K562 (cell line): Measurements from ENCODE around the gene ZNF66. TPM values are rescaled to one million over a fixed set of nuclear protein-coding genes. Genes with fewer than 3 reads are reported as not detected.
A peak's percentile ranks its signal among the peaks of the same experiment; 100 is the strongest.

Experiments used
- ADNP ChIP-seq: fragments of 200-800 bp; sonication (Bioruptor generic); IDR thresholded peaks from 2 replicates; pipeline ENCODE4 v1.6.1; 2016; ENCODE audit warnings: missing genetic modification characterization, missing compliant biosample characterization
- CBFA2T2 ChIP-seq: fragments of 450-650 bp; conservative IDR thresholded peaks from 2 replicates; pipeline ENCODE4 v1.6.1; 2017; ENCODE audit warnings: mild to moderate bottlenecking
- CBX3 ChIP-seq, 2 experiments: IDR thresholded peaks; 1 replicate in 1 of 2; 2 replicates in 1 of 2; pipeline ENCODE4 v1.6.1; 2012; ENCODE audit warnings: inconsistent platforms in 2 of 2, low read length in 2 of 2, borderline replicate concordance in 1 of 2, control low read depth in 1 of 2
- CHD2 ChIP-seq: IDR thresholded peaks from 2 replicates; pipeline ENCODE4 v1.6.1; 2011; ENCODE audit warnings: low read depth, low read length
- CLOCK ChIP-seq: fragments of 250-450 bp; sonication (Bioruptor Pico); IDR thresholded peaks from 2 replicates; pipeline ENCODE4 v1.4.0; 2020; ENCODE audit warnings: mild to moderate bottlenecking, moderate library complexity, borderline replicate concordance
- GABPB1 ChIP-seq: sonication (generic); formaldehyde crosslinking; IDR thresholded peaks from 2 replicates; pipeline ENCODE4 v1.8.0; 2022; ENCODE audit warnings: mild to moderate bottlenecking, missing genetic modification reagents
- HDAC1 ChIP-seq, 2 experiments: fragments of 450-650 bp; IDR thresholded peaks; 2 replicates each; pipeline ENCODE4 v1.6.1; 2016 to 2017; ENCODE audit warnings: inconsistent platforms in 1 of 2, mild to moderate bottlenecking in 1 of 2, moderate library complexity in 1 of 2
- HOMEZ ChIP-seq: fragments of 250-450 bp; sonication (Bioruptor Pico); IDR thresholded peaks from 2 replicates; pipeline ENCODE4 v1.4.0; 2020; ENCODE audit warnings: mild to moderate bottlenecking, moderate library complexity
- ILF3 ChIP-seq: fragments of 450-650 bp; IDR thresholded peaks from 2 replicates; pipeline ENCODE4 v1.6.1; 2018; ENCODE audit warnings: antibody characterized with exemption, mild to moderate bottlenecking, moderate library complexity, borderline replicate concordance
- KAT7 ChIP-seq: sonication (generic); formaldehyde crosslinking; IDR thresholded peaks from 2 replicates; pipeline ENCODE4 v1.8.0; 2022; ENCODE audit warnings: missing genetic modification reagents, mild to moderate bottlenecking, borderline replicate concordance
- NBN ChIP-seq: fragments of 450-650 bp; IDR thresholded peaks from 2 replicates; pipeline ENCODE4 v1.6.1; 2016; ENCODE audit warnings: low read depth, mild to moderate bottlenecking
- PRDM10 ChIP-seq: fragments of 450-650 bp; IDR thresholded peaks from 2 replicates; pipeline ENCODE4 v1.6.1; 2018; ENCODE audit not compliant: partially characterized antibody
- RBFOX2 ChIP-seq: fragments of 200-400 bp; formaldehyde crosslinking; IDR thresholded peaks from 2 replicates; pipeline ENCODE4 v1.6.1; 2017; ENCODE audit warnings: low read depth, mild to moderate bottlenecking, low read length, moderate library complexity
- SMARCB1 ChIP-seq: IDR thresholded peaks from 2 replicates; pipeline ENCODE4 v1.6.1; 2011; ENCODE audit warnings: improper control_type of control experiment, low read depth; ENCODE audit not compliant: insufficient read length
- SRSF7 ChIP-seq: fragments of 200-400 bp; formaldehyde crosslinking; optimal IDR thresholded peaks from 2 replicates; pipeline ENCODE3; 2017; ENCODE audit warnings: mild to moderate bottlenecking, low read depth, low read length
- STAT5B ChIP-seq: fragments of 250-450 bp; sonication (Bioruptor Pico); IDR thresholded peaks from 2 replicates; pipeline ENCODE4 v1.8.0; 2021; ENCODE audit warnings: mild to moderate bottlenecking, inconsistent platforms
- TAF9B ChIP-seq: fragments of 450-650 bp; IDR thresholded peaks from 2 replicates; pipeline ENCODE4 v1.6.1; 2018; ENCODE audit warnings: mild to moderate bottlenecking; ENCODE audit not compliant: partially characterized antibody
- polyA plus RNA-seq, 8 experiments: library from polyadenylated mRNA; depleted of rRNA in 4 of 8; stranded (reverse) in 5 of 8; unstranded in 3 of 8; fragments of >200 nt; fragmentation: Nextera tagmentation in 2 of 8; fragmentation: Illumina TruSeq in 1 of 8; extraction: Ambion mirVana in 2 of 8; extraction: Trizol in 1 of 8; gene quantifications; 2 replicates each; pipeline versions ENCODE4 v1.2.1 to v1.2.3, GENCODE V29; 2011 to 2014; ENCODE audit warnings: inconsistent platforms in 1 of 8, missing spikeins in 1 of 8
- total RNA-seq, 7 experiments: library from RNA; depleted of rRNA in 6 of 7; stranded (reverse); fragments of >200 nt in 6 of 7; fragmentation: Illumina TruSeq in 2 of 7; extraction: Trizol in 2 of 7; gene quantifications; 2 replicates each; pipeline versions ENCODE4 v1.2.1 to v1.2.3, GENCODE V29; 2011 to 2021; ENCODE audit warnings: low replicate concordance in 1 of 7

Gene ZNF66
- total and polyA plus RNA-seq, 9 of the 15 experiments (the other 6 are each of a cell fraction or from before 2014, with no cell fraction given), result 0.13 to 2.7 (median 1.6) TPM

GRCh38 chr19:20776083-20777076, at the start of gene ZNF66 (continued):
- no peak for TF ChIP-seq CLOCK (CRISPR knock-in tag)
- no peak for TF ChIP-seq PRDM10
- no peak for TF ChIP-seq ADNP
- TF ChIP-seq CBX3 (IDR thresholded peaks at IDR 0.05; ENCODE audit: borderline replicate concordance in 1 of 2, low read length in 2 of 2), result no peak
- no peak for TF ChIP-seq STAT5B (CRISPR knock-in tag)
- no peak for TF ChIP-seq HOMEZ (CRISPR knock-in tag)
- no peak for TF ChIP-seq SRSF7
- TF ChIP-seq NBN, result no peak
- TF ChIP-seq ILF3, result no peak
- peak; percentile 17 for TF ChIP-seq TAF9B
- no peak for TF ChIP-seq CBFA2T2
- no peak for TF ChIP-seq KAT7 (CRISPR knock-in tag)
- peak; percentile 31; the same call in 1 of the 2 replicates for TF ChIP-seq CHD2
- TF ChIP-seq SMARCB1, result no peak
- peak; percentile 70 for TF ChIP-seq RBFOX2
- no peak for TF ChIP-seq GABPB1
- TF ChIP-seq HDAC1 (IDR thresholded peaks at IDR 0.05), result no peak
